Measurements from ENCODE around the gene UNC5C.

The UNC5C gene

GRCh38 chr4:95522682-95523530 is 25.9 kb downstream of the UNC5C start:
- no peak for DNase-seq (ENCODE audit: low read depth in 4 of 4, low spot score in 1 of 4)

- no peak for DNase-seq (ENCODE audit: low read depth in 4 of 4, low spot score in 1 of 4)
Measured at GRCh38 chr4:95517576-95518345, 31.0 kb downstream of the UNC5C start.

GRCh38 chr4:95516528-95517017 is 32.2 kb downstream of the UNC5C start:
- no peak for DNase-seq (ENCODE audit: low read depth in 4 of 4, low spot score in 1 of 4)

- no peak for DNase-seq (ENCODE audit: low read depth in 4 of 4, low spot score in 1 of 4)
Measured at GRCh38 chr4:95515589-95515988, 33.2 kb downstream of the UNC5C start.

GRCh38 chr4:95513022-95513421 is 35.8 kb downstream of the UNC5C start:
- no peak for DNase-seq (ENCODE audit: low read depth in 4 of 4, low spot score in 1 of 4)

GRCh38 chr4:95511477-95511876 is 37.3 kb downstream of the UNC5C start:
- no peak for DNase-seq (ENCODE audit: low read depth in 4 of 4, low spot score in 1 of 4)

- DNase-seq (ENCODE audit: low read depth in 4 of 4, low spot score in 1 of 4): no peak
Measured at GRCh38 chr4:95510877-95511276, 37.9 kb downstream of the UNC5C start.

GRCh38 chr4:95510145-95510544 is 38.6 kb downstream of the UNC5C start:
- no peak for DNase-seq (ENCODE audit: low read depth in 4 of 4, low spot score in 1 of 4)

GRCh38 chr4:95508421-95508820 is 40.4 kb downstream of the UNC5C start:
- DNase-seq (ENCODE audit: low read depth in 4 of 4, low spot score in 1 of 4): no peak

GRCh38 chr4:95507561-95507960 is 41.2 kb downstream of the UNC5C start:
- DNase-seq (ENCODE audit: low read depth in 4 of 4, low spot score in 1 of 4): no peak

GRCh38 chr4:95507147-95507546 is 41.6 kb downstream of the UNC5C start:
- DNase-seq (ENCODE audit: low read depth in 4 of 4, low spot score in 1 of 4): no peak

- DNase-seq (ENCODE audit: low read depth in 4 of 4, low spot score in 1 of 4): no peak
Measured at GRCh38 chr4:95506264-95506663, 42.5 kb downstream of the UNC5C start.

- no peak for DNase-seq (ENCODE audit: low read depth in 4 of 4, low spot score in 1 of 4)
Measured at GRCh38 chr4:95505799-95506198, 43.0 kb downstream of the UNC5C start.

- no peak for DNase-seq (ENCODE audit: low read depth in 4 of 4, low spot score in 1 of 4)
Measured at GRCh38 chr4:95505151-95505550, 43.6 kb downstream of the UNC5C start.

GRCh38 chr4:95504501-95504900 is 44.3 kb downstream of the UNC5C start:
- DNase-seq (ENCODE audit: low read depth in 4 of 4, low spot score in 1 of 4): no peak

GRCh38 chr4:95500361-95500760 is 48.4 kb downstream of the UNC5C start:
- DNase-seq (ENCODE audit: low read depth in 4 of 4, low spot score in 1 of 4): no peak

GRCh38 chr4:95499291-95499696 is 49.5 kb downstream of the UNC5C start:
- DNase-seq (ENCODE audit: low read depth in 4 of 4, low spot score in 1 of 4): no peak

GRCh38 chr4:95494186-95494585 is 54.6 kb downstream of the UNC5C start:
- DNase-seq (ENCODE audit: low read depth in 4 of 4, low spot score in 1 of 4): no peak

GRCh38 chr4:95478679-95479078 is 70.1 kb downstream of the UNC5C start:
- no peak for DNase-seq (ENCODE audit: low read depth in 4 of 4, low spot score in 1 of 4)

- DNase-seq (ENCODE audit: low read depth in 4 of 4, low spot score in 1 of 4): no peak
Measured at GRCh38 chr4:95476121-95476520, 72.7 kb downstream of the UNC5C start.

- DNase-seq (ENCODE audit: low read depth in 4 of 4, low spot score in 1 of 4): no peak
Measured at GRCh38 chr4:95472534-95472933, 76.2 kb downstream of the UNC5C start.

GRCh38 chr4:95470622-95471021 is 78.2 kb downstream of the UNC5C start:
- no peak for DNase-seq (ENCODE audit: low read depth in 4 of 4, low spot score in 1 of 4)
